ENCODE data around the gene NPNT.

GRCh38 chr4:105950701-105951100, 55.4 kb downstream of the NPNT start:
- TF ChIP-seq POLR2A (IDR thresholded peaks at IDR 0.05) = no peak
- no peak for TF ChIP-seq CTCF (IDR thresholded peaks at IDR 0.05)

All from lower leg skin (tissue), 3 donors.